Measurements from ENCODE around the gene GAREM1. TPM values are rescaled to one million over a fixed set of nuclear protein-coding genes. Genes with fewer than 3 reads are reported as not detected.

Gene GAREM1
- total and polyA plus RNA-seq, 2 of the 8 experiments (the other 6 are each of a cell fraction or from before 2014, with no cell fraction given), result 3.6 to 9.2 TPM

- H3K4me1 ChIP-seq (replicated peaks in 1 of 4; ENCODE audit: control insufficient read depth in 3 of 4, insufficient read depth in 4 of 4, low read length in 3 of 4), result peaks cover 0 to 8% (median 3%) of the 10 kb centered on the region in 4 experiments; a peak in 6 of 7 replicates
- H2BK15ac ChIP-seq (ENCODE audit: low read length), result no peak overlapping the region
- ChIA-PET POLR2A (ENCODE audit: partially characterized antibody) (no interaction called here), CTCF (ENCODE audit: partially characterized antibody) (interaction anchor here (1.0 to 1.8 kb wide), 2 partner anchors 12 to 22 kb away, joined by 3 read pairs; no protein-coding TSS in a partner anchor)
- H2BK5ac ChIP-seq (ENCODE audit: low read depth, low read length), result no peak overlapping the region
- H4K91ac ChIP-seq (replicated peaks; ENCODE audit: insufficient read length, low read length), result no peak overlapping the region
- no peaks in the 10 kb centered on the region for H4K20me1 ChIP-seq (replicated peaks in 1 of 2; ENCODE audit: control insufficient read depth in 1 of 2, insufficient read depth in 2 of 2, low read length in 2 of 2)
- no peak overlapping the region for H2AFZ ChIP-seq (ENCODE audit: low read length)
- DNase-seq (ENCODE audit: low read depth in 1 of 2, low spot score in 2 of 2) (no peak), FAIRE-seq (no peak)
- H3K4ac ChIP-seq (replicated peaks; ENCODE audit: insufficient read length, low read depth, low read length), result no peak overlapping the region
- H3K18ac ChIP-seq (ENCODE audit: extremely low read depth, low read length), result no peak overlapping the region
- 94% methylated on average over 2 of the region's 2 CpGs; no CpG with 5 or more reads in 1 of the 2 experiments for WGBS, 2 experiments (ENCODE audit: extremely low coverage in 1 of 2, insufficient coverage in 1 of 2, insufficient read length in 1 of 2, insufficient replicate concordance in 2 of 2, low coverage in 1 of 2, low lambda C conversion rate in 2 of 2, missing lambda C conversion rate in 1 of 2)
- H2BK20ac ChIP-seq (ENCODE audit: low read length), result no peak overlapping the region
- no peak overlapping the region for H2BK12ac ChIP-seq (ENCODE audit: low read depth, low read length)
- no peak overlapping the region for H3K9ac ChIP-seq (replicated peaks in 1 of 4; ENCODE audit: extremely low read depth in 1 of 4, low read depth in 3 of 4, low read length in 3 of 4)
- H3K79me2 ChIP-seq (ENCODE audit: control insufficient read depth in 1 of 2, insufficient read depth in 2 of 2, low read length in 2 of 2), result no peaks in the 10 kb centered on the region
- H3K14ac ChIP-seq (ENCODE audit: insufficient read length), result no peak overlapping the region
- no peak overlapping the region for H2BK120ac ChIP-seq (replicated peaks; ENCODE audit: low read depth, low read length)
- no peak overlapping the region for H2AK5ac ChIP-seq (ENCODE audit: low read depth, low read length)
- H3K4me2 ChIP-seq (ENCODE audit: insufficient read depth in 1 of 2, low read depth in 2 of 2, low read length in 2 of 2), result no peak overlapping the region
- no peak overlapping the region for H3K23ac ChIP-seq (ENCODE audit: insufficient read length)
- peaks cover 0 to 12% (median 8%) of the 10 kb centered on the region in 4 experiments; a peak in 4 of 7 replicates for H3K27me3 ChIP-seq (replicated peaks in 1 of 4; ENCODE audit: control insufficient read depth in 3 of 4, extremely low read depth in 1 of 4, insufficient read depth in 3 of 4, low read length in 3 of 4)
- H3K36me3 ChIP-seq (ENCODE audit: control insufficient read depth in 2 of 4, insufficient read depth in 4 of 4, low read length in 3 of 4), result no peaks in the 10 kb centered on the region
- H3K27ac ChIP-seq (ENCODE audit: low read depth, low read length), result no peak overlapping the region
- H3K56ac ChIP-seq (replicated peaks; ENCODE audit: insufficient read length, low read depth, low read length), result no peak overlapping the region
- H4K5ac ChIP-seq (ENCODE audit: insufficient read length, low read depth, low read length), result no peak overlapping the region
- no peak overlapping the region for H3K4me3 ChIP-seq (ENCODE audit: extremely low read depth in 1 of 4, insufficient read depth in 2 of 4, low read depth in 3 of 4, low read length in 4 of 4)
- TF ChIP-seq TBP (IDR thresholded peaks at IDR 0.05; ENCODE audit: low read depth, low read length) (no peak), KDM4A (IDR thresholded peaks at IDR 0.05; ENCODE audit: low read depth, low read length, severe bottlenecking) (no peak), HDAC2 (IDR thresholded peaks at IDR 0.05; ENCODE audit: borderline replicate concordance in 1 of 2, low read depth in 2 of 2, low read length in 2 of 2) (no peak), CBX8 (IDR thresholded peaks at IDR 0.05; ENCODE audit: borderline replicate concordance, low read depth, low read length) (no peak), POU5F1 (IDR thresholded peaks at IDR 0.05; ENCODE audit: low read depth, low read length) (no peak), SRF (IDR thresholded peaks at IDR 0.05; ENCODE audit: low read depth, low read length) (no peak), PHF8 (conservative IDR thresholded peaks at IDR 0.05; ENCODE audit: low read depth, low read length) (no peak)
- TF ChIP-seq, protein P1, sequence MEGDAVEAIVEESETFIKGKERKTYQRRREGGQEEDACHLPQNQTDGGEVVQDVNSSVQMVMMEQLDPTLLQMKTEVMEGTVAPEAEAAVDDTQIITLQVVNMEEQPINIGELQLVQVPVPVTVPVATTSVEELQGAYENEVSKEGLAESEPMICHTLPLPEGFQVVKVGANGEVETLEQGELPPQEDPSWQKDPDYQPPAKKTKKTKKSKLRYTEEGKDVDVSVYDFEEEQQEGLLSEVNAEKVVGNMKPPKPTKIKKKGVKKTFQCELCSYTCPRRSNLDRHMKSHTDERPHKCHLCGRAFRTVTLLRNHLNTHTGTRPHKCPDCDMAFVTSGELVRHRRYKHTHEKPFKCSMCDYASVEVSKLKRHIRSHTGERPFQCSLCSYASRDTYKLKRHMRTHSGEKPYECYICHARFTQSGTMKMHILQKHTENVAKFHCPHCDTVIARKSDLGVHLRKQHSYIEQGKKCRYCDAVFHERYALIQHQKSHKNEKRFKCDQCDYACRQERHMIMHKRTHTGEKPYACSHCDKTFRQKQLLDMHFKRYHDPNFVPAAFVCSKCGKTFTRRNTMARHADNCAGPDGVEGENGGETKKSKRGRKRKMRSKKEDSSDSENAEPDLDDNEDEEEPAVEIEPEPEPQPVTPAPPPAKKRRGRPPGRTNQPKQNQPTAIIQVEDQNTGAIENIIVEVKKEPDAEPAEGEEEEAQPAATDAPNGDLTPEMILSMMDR (IDR thresholded peaks at IDR 0.05; ENCODE audit: control extremely low read depth in 1 of 3, insufficient read depth in 1 of 3, low read depth in 1 of 3, low read length in 3 of 3), result no peak
- TF ChIP-seq, protein P2, sequence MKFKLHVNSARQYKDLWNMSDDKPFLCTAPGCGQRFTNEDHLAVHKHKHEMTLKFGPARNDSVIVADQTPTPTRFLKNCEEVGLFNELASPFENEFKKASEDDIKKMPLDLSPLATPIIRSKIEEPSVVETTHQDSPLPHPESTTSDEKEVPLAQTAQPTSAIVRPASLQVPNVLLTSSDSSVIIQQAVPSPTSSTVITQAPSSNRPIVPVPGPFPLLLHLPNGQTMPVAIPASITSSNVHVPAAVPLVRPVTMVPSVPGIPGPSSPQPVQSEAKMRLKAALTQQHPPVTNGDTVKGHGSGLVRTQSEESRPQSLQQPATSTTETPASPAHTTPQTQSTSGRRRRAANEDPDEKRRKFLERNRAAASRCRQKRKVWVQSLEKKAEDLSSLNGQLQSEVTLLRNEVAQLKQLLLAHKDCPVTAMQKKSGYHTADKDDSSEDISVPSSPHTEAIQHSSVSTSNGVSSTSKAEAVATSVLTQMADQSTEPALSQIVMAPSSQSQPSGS (IDR thresholded peaks at IDR 0.05; ENCODE audit: low read length), result no peak
- H4K8ac ChIP-seq (ENCODE audit: extremely low read depth, insufficient read depth, low read length), result no peak overlapping the region
- H3K79me1 ChIP-seq (ENCODE audit: low read depth, low read length), result no peaks in the 10 kb centered on the region
- H3K9me3 ChIP-seq (ENCODE audit: insufficient read depth in 2 of 2, low read depth in 1 of 2, low read length in 1 of 2), result no peaks in the 10 kb centered on the region
- peaks cover 8% of the 10 kb centered on the region for H3K23me2 ChIP-seq (ENCODE audit: low read depth, low read length)
Measured at GRCh38 chr18:32476106-32476505, 5.4 kb upstream of the GAREM1 start.

Data from H1 (cell line).